ENCODE data around the gene KRTAP5-5. TPM values are rescaled to one million over a fixed set of nuclear protein-coding genes. Genes with fewer than 3 reads are reported as not detected.

Gene KRTAP5-5
- total RNA-seq, 1 experiment from 2014 or later, result not detected

DNA sequence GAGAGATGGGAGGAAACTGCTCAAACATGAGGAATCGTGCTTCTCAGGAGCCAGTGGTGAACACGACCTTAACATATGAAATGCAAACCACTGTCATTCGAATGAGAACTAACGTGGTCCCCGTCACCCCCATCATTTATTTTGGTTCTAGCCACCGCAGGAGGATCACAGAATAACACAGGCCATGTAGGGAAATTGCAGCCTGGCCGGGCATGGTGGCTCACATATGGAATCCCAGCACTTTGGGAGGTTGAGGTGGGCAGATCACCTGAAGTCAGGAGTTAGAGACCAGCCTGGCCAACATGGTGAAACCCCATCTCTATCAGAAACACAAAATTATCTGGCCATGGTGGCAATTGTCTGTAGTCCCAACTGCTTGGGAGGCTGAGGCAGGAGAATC is 27.1 kb downstream of the KRTAP5-5 start:
- no peak overlapping the region for H4K5ac ChIP-seq (ENCODE audit: insufficient read length, low read depth, low read length)
- H4K20me1 ChIP-seq (ENCODE audit: control insufficient read depth, insufficient read depth, insufficient read length), result no peaks in the 10 kb centered on the region
- H3K23ac ChIP-seq (ENCODE audit: insufficient read length, low read depth, low read length), result no peak overlapping the region
- no peak overlapping the region for H2BK20ac ChIP-seq (ENCODE audit: low read depth, low read length, poor library complexity, severe bottlenecking)
- H3K23me2 ChIP-seq (ENCODE audit: insufficient read length, low read depth, low read length, poor library complexity, severe bottlenecking), result no peaks in the 10 kb centered on the region
- Mint-ChIP-seq H3K27me3 (ENCODE audit: low read depth) (peaks cover 42% of the 10 kb centered on the region), H3K36me3 (ENCODE audit: insufficient read depth in 1 of 3, low read depth in 3 of 3) (no peaks in the 10 kb centered on the region), H3K4me3 (no peak overlapping the region), H3K27ac (no peak overlapping the region; a peak in 1 of 7 replicates), H3K4me1 (peaks cover 4 to 8% of the 10 kb centered on the region in 2 experiments; a peak in 3 of 4 replicates), H3K9me3 (no peaks in the 10 kb centered on the region)
- H2BK5ac ChIP-seq (ENCODE audit: insufficient read length, low read length), result no peak overlapping the region
- H2BK12ac ChIP-seq (ENCODE audit: insufficient read length, low read depth, low read length), result no peak overlapping the region
- no peak overlapping the region for H2AFZ ChIP-seq (ENCODE audit: low read length)
- H3T11ph ChIP-seq (ENCODE audit: low read length), result no peak overlapping the region
- no peaks in the 10 kb centered on the region for H3K79me1 ChIP-seq (ENCODE audit: insufficient read depth, low read depth, low read length, poor library complexity, severe bottlenecking)
- H4K91ac ChIP-seq (ENCODE audit: insufficient read length, low read depth, low read length), result no peak overlapping the region
- H2BK15ac ChIP-seq (ENCODE audit: low read depth, low read length), result no peak overlapping the region
- H3K18ac ChIP-seq (ENCODE audit: insufficient read length, low read depth, low read length), result no peak overlapping the region
- WGBS (ENCODE audit: extremely low coverage, insufficient read length, low lambda C conversion rate), result no CpG with 5 or more reads among the region's 7 CpGs
- H3K27me3 ChIP-seq (ENCODE audit: insufficient read depth, low read length), result no peaks in the 10 kb centered on the region; the same call in 1 of the 2 replicates
- H3K4ac ChIP-seq (ENCODE audit: low read depth, low read length), result no peak overlapping the region
- no peak overlapping the region for H3K27ac ChIP-seq (ENCODE audit: insufficient read length, low read depth, low read length)
- no peak overlapping the region for H3K14ac ChIP-seq (ENCODE audit: insufficient read depth, low read length)
- no peak overlapping the region for H3K4me2 ChIP-seq (ENCODE audit: insufficient read depth, insufficient read length, low read length)
- H3K9ac ChIP-seq (ENCODE audit: extremely low read depth, insufficient read length, low read length), result no peak overlapping the region
- H2AK5ac ChIP-seq (ENCODE audit: insufficient read length, low read length), result no peak overlapping the region
- no peaks in the 10 kb centered on the region for H3K4me1 ChIP-seq (ENCODE audit: insufficient read depth, low read length)
- no peak overlapping the region for H4K8ac ChIP-seq (replicated peaks; ENCODE audit: insufficient read length, low read depth, low read length)
- no peak overlapping the region for H2BK120ac ChIP-seq (ENCODE audit: low read depth, low read length, poor library complexity, severe bottlenecking)
- no peaks in the 10 kb centered on the region for H3K79me2 ChIP-seq (ENCODE audit: insufficient read depth, low read length)
- H3K9me3 ChIP-seq (ENCODE audit: control insufficient read depth, low read depth, low read length), result no peaks in the 10 kb centered on the region
- TF ChIP-seq, protein P1, sequence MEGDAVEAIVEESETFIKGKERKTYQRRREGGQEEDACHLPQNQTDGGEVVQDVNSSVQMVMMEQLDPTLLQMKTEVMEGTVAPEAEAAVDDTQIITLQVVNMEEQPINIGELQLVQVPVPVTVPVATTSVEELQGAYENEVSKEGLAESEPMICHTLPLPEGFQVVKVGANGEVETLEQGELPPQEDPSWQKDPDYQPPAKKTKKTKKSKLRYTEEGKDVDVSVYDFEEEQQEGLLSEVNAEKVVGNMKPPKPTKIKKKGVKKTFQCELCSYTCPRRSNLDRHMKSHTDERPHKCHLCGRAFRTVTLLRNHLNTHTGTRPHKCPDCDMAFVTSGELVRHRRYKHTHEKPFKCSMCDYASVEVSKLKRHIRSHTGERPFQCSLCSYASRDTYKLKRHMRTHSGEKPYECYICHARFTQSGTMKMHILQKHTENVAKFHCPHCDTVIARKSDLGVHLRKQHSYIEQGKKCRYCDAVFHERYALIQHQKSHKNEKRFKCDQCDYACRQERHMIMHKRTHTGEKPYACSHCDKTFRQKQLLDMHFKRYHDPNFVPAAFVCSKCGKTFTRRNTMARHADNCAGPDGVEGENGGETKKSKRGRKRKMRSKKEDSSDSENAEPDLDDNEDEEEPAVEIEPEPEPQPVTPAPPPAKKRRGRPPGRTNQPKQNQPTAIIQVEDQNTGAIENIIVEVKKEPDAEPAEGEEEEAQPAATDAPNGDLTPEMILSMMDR (conservative IDR thresholded peaks at IDR 0.05), result no peak
- no peak overlapping the region for H3K56ac ChIP-seq (ENCODE audit: insufficient read length, low read depth, low read length)
- DNase-seq, result no peak
